Inflammatory macrophage treated with lipopolysaccharide for 1 hour (primary cell): ENCODE data around the gene PPP1R9B.

ENCODE experiments used
- DNase-seq, 2 donors: peaks; one replicate each; pipeline ENCODE4 v3.0.0-alpha.2; 2020 to 2022

PPP1R9B gene

DNA sequence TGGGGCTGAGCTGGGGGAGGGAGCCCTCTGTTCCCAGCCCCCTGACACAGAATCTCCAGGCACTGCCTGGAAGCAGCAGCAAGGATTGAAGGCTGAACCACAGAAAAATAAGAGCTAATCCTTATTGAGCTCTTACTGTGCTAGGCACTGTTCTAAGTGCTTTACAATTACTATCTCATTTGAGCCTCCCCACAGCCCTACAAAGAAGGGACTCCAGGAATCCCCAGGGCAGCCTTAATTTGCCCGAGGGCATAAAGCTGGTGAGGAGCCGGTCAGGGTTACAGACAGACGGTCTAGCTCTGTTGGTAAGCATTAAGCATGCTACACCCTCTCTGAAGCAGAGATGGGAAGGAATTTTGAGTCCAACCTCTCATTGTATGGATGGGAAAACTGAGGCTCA is 27.5 kb downstream of the PPP1R9B start:
- no peak for DNase-seq

DNA sequence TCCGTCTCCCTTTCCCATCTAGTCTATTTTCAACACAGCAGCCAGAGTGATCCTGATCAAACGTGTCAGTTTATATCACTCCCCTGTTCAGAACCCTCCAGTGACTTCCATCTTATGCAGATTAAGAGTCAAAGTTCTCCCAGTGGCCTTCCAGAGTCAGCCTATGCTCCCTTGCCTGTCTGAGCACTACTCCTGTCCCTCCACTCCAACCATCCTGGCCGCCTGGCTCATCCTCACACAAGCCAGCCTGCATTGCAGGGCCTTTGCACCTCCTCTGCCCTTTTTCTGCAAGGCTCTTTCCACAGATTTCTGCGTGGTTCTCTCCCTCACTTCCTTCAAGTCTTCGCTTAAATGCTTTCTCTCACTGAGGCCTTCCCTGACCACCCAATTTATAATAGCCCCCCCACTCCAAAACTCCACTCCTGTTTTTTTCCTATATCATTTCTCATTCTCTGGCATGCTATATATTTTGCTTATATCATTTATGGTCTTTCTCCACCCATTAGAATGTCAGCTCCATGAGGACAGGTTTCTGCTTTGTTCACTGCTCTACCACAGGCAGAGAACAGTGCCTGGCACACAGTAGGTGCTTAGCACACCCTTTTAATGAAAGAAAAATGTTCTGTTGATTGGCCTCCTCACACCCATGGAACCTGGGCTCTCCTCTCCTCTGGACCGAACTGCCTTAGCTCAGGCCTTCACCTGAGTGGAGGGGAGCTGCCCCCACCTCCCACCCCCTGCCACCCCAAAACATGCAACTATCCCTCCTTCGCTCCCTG is 29.8 kb downstream of the PPP1R9B start:
- DNase-seq, result no peak

DNA sequence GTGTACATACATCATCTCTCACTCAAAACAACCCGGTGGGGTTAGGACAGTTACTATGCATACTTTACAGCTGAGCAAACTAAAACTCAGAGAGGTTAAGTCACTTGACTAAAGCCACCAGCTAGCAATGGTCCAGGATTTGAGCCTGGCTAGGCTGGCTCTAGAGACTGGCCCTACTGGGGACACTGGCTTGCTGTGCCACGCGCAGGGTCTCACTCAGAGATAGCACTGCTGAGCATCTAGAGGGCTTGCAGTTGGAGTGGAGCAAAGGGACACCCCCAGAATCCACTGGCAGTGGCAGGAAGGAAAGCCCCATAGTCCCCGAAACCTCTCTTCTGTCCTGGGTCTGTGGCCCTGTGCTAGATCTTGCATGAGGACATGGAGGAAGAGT is 31.7 kb downstream of the PPP1R9B start:
- DNase-seq, result no peak

DNA sequence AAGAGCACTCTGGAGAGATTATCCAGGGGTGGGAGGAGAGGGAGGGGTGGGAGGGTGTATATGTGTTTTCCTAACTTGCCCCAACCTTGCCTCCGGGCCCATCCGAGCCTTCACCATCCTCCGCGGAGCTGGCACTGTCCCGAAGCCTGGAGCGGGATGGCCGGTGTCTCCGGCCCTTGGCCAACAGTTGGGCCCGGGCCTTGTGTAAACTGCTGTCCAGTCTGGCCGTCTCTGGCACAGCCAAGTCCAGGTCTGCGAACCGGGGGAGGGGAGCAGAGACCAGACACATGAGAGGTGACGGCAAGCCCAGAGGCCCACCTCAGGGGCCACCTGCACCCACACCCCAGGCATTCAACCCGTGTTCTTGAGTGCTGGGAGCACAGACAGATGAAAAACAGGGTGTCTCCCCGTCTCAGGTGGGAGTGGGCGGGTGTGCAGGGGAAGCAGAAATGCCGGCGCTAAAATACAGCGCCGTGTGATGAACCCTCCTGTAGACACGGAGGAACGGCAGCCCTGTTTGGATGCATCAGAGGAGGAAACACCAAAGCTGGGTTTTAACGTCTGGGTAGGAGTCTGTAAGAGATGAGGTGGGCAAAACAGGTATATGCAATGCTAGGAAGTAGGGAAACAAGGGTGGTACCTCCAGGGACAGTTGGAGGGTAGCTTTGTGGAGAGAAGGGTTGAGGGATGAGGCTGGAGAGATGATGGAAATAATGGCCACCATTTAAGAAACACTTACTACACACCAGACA is 32.2 kb downstream of the PPP1R9B start:
- no peak for DNase-seq

DNA sequence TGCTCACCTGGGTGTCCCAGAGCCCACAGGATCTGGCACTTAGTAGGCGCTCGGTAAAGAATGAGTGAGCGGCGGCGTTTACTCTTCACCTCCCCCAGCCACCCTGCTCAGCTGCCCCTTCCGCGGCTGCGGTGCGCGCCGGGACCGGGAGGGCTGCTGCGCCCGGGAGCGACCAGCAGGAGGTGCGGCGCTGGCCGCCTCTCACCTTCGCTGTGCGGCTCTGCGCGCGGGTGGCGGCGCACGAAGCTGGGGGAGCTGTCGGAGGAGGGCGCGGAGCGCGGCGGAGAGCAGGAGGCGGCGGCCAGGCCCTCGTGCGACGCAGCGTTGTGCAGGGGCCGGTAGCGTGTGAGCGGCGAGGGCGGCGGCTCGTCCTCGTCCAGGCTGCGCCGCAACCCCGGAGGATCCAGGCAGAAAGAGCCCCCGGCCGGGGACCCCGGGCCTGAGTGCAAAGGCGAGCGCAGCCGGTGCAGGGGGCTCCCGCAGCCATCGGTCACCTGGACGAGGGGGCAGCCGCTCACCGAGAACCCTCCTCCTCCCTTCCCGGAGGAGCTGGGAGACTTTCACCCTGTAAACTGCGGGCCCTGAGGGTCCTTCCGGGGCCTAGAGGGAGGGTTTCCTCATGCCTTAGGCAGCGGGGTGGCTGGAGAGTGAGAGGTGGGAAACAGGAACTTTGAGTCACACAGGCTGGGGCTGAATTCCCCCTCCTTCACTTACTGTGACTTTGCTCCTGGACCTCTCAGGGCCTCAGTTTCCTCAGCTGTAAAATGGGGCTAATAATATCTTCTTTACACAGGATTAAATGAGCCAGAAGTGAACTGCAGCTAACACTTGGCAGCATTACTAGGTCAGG is 33.0 kb downstream of the PPP1R9B start:
- peak in 1 of 2 donors; percentile 57 for DNase-seq

DNA sequence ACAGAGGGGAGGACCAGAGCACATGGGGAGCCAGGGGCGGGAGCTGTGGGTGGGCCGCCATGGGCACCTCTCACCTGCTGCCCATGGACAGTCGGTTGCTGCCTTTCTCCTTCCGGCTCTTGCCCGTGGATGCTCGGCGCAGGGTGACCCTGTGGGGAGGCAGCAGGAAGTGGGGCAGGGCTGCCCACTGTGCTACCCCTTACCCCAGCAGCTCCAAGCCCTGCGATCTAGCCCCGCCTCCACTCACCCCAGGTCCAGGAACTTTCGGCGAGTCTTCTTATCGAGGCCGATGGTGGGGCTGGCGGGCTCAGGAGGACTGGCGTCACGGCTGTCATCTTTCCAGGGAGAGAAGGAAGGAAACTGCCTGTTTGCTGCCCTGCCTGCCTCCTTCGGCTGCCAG is 34.7 kb downstream of the PPP1R9B start:
- no peak for DNase-seq

DNA sequence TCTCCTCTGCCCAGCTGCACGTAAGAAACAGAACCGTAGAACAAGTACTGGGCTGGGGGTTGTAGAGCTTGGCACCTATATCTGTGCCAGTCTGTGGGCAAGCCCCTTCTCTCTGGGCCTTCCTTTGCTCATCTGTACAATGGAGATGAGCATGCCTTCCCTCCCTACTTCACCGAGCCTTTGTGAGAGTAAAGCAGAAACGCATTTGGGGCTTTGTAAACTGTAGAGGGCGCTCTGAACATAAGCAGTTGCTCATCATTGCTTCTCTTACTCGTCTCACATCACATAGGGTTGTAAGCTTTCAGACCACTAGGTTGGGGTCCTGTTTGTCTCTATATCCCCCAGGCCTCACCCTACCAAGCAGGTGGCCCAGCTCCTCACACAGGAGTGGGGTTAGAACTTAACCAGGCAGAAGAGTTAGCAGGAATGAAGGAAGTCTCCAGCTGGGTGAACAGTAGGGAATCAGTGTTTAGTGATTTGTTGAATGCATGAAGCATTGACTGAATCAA is 35.6 kb downstream of the PPP1R9B start:
- DNase-seq, result peak; percentile 67 to 85

DNA sequence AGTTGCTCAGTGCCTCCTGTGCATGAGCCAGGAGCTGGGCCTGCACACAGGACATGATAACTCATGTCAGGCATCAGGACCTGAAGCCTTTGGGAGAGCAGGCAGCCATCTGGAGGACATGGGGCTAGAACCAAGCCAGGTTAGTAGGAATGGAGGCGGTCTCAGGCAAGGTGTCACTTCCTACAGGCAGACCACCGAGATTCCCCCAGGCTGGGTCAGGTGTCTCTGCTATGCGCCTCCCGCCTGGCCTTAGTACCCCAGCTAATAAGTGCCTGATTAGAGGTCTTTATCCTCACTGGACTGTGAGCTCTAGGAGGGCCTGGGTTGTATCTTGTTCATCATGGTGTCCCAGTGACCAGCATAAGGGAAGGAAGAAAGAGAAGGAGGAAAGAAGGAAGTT is 36.1 kb downstream of the PPP1R9B start:
- DNase-seq, result no peak

DNA sequence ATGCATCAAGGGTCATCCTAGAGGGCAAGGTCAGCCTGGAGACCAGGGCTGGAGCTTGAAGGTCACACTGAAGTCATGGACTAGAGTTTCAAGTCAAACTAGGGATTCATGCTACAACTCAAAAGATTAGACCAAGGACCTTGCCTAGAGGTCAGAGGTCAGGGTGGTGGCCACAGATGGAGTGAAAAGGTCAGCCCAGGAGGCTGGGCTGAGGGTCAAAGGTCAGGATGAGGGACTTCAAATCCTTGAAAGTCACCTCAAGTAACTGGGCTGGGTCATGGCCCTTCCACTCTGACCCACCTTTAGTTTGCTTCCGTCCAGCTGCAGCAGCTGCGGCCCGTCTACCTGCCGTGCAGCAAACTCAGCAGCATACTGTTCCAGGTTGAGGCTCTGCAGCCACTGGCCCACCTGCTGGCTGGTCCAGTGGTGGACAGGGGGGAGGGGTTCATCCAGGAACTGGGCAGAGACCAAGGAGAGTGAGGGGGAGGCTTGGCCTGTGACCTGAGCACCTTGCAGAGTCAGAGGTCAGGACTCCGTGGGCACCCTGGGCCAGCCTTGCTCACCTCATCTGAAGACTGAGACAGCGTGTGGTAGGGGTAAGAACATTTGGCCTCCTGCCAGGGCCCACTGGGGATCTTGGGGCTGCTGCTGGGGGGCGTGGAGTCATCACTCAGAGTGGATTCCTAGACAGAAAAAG is 36.7 kb downstream of the PPP1R9B start:
- DNase-seq, result no peak

DNA sequence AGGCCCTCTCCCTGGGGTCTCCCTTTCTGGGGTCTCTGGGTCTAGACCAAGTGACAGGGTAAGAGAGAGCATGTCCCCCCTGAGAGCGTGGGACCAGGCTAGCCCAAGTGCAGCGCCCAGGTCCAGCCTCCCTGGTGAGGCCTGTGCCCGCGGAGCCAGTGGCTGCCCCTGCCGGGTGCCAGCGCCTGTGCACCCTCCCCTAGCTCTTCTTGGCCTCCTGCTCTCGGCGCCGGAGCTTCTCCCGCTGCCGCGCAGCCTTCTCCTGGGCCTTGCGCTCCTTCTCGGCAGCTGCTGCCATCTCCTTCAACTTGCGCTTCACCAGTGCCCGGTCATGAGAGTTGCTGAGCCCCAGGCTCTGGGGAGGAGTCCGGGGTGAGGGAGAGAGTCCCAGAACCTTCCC is 37.8 kb downstream of the PPP1R9B start:
- DNase-seq, result no peak

DNA sequence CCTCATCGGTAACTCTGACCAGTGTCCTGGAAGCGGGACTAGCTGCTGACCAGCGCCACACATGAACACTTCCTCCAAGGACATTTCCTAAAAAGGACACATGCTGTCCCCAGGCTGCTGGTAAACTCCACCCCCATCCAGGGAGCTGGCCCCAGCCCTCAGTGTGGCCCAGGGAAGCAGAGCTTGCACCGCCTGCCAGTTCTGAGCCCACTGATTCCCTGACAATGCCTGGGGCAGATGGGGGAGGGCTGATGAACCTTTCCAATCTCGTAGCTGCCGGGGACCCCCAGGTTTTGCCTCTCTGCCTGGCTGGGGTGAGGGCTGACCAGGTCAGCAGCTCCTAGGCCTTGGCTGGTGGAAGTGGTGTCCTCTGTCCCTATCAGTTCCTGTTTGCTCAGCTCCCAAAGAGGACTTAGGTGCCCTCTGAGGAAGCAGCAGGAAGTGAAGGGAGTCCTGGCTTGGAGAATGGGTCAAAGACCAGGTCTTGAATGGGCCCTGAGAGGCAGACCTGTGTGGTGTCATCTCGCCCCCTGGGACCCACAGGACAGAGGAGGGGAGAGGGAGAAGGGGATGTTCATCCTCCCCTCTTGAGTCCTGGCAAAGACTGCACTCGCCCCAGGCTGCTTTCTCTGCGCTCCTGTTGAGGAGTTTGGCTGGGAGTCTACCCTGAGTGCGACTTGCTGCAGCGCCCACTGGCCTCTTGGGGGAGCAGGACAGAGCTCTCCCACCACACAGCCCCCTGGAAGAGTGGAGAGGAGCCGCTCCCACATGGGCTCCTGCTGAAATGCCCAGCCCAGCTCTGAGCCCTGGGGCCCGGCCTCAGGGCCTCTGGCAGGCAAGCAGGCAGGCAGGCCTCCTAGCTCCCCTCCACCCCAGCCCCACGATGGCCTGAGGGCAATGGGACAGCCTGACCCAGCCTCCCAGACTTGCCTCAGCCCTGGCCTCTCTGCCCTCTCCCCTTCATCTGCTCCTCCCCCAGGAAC is 38.5 kb downstream of the PPP1R9B start:
- DNase-seq, result no peak

DNA sequence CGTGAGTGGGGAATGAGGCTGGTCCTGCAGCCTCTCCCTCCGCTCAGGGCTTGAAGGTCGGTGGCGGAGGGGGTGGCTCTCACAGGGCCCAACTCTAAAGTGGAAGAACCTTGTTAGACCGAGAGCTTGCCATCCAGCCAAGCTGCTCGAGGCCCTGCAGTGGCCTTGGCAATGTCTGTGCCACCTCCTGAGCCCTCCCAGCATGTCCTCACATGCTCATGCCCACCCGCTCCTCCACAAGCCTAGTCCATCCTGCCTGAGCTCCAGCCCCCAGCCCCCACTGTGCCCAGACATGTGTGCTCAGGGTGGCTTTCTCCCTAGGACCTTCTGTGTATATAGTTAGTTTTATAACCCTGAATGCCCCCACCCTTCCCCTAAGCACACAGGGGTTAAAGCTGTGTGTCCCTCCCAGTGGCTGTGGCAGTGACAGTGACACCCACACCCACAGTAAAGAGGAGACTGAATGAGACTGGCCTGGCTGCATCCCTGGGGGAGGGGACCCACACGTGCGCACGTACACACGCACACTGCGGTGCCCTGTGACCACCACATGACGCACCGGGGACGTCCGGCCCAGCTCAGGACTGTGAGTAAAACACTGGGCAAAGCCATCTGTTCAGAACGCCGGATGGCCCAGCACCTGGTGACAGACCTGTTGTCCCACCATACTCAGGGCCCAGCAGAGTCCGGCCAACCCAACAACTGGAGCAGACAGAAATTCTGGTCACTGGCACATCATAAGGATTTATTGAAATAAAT is 39.7 kb downstream of the PPP1R9B start:
- DNase-seq, result no peak

DNA sequence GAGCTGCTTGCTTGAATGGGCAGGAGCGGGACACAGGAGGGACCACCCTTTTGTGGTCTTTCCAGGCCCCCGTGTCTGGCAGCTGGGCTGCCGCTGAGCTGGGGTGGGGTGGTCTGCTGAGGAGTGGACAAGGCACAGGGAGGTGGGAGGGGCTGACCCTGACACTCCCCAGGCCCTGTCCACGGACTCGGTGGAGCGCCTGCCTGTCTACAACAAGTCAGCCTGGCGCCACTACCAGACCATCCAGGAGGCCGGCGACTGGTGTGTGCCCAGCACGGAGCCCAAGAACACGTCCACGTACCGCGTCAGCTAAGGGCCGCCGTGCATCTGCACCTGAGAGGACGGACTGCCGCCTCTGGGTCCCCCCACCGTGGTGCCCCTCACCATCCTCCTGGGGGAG is 40.7 kb downstream of the PPP1R9B start:
- no peak for DNase-seq

DNA sequence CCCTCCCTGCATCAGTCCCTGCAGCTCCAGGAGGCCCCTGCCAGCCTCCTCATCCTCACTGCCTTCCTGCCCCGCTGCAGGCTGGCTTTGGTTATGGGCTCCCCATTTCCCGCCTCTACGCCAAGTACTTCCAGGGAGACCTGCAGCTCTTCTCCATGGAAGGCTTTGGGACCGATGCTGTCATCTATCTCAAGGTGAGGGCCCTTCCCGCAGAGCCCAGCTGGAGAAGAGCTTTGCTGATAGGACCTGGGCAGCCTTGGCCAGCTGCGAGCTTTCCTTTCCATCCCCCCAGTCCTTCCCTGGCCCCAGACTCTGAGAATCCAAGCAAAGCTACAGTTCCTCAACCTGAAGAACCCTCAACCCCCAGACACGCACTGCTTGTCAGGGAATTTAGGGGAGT is 41.3 kb downstream of the PPP1R9B start:
- DNase-seq, result no peak

DNA sequence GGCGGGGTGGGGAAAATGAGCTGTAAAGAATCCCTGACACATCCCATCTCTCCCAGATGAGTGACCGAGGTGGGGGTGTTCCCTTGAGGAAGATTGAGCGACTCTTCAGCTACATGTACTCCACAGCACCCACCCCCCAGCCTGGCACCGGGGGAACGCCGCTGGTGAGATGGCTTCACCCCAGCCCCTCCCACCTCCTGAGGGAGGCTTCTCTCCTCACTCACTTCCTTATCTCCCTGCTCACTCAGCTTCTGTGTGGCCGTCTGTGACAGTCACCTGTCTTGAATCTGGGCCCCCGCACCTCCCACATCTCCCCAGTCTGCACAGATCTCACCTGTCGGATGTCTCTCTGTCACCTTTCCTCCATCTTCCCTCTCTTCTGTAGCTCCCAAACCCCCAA is 41.9 kb downstream of the PPP1R9B start:
- DNase-seq, result no peak

DNA sequence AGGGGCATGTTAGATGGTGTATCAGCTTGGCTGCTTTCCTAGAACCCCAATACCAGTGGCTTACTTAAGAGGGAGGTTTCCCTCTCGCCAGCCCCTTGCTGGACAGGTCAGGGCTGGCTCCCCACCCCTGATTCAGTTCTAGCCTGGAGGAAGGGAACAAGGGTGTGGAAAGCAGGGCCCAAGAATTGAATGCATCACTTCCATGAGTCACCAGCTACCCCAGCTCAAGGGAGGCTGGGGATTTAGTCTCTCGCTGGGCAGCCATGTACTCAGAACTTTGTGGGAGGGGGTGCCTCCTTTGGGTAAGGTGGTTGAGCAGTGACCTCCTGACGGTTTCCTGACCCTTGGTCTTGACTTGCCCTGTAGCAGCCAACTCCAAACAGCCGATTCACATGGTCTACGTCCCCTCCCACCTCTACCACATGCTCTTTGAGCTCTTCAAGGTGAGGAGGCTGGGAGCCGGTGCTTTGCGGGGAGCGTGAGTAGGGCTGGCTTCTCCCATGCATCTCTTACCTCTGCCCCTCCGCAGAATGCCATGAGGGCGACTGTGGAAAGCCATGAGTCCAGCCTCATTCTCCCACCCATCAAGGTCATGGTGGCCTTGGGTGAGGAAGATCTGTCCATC is 42.6 kb downstream of the PPP1R9B start:
- no peak for DNase-seq

DNA sequence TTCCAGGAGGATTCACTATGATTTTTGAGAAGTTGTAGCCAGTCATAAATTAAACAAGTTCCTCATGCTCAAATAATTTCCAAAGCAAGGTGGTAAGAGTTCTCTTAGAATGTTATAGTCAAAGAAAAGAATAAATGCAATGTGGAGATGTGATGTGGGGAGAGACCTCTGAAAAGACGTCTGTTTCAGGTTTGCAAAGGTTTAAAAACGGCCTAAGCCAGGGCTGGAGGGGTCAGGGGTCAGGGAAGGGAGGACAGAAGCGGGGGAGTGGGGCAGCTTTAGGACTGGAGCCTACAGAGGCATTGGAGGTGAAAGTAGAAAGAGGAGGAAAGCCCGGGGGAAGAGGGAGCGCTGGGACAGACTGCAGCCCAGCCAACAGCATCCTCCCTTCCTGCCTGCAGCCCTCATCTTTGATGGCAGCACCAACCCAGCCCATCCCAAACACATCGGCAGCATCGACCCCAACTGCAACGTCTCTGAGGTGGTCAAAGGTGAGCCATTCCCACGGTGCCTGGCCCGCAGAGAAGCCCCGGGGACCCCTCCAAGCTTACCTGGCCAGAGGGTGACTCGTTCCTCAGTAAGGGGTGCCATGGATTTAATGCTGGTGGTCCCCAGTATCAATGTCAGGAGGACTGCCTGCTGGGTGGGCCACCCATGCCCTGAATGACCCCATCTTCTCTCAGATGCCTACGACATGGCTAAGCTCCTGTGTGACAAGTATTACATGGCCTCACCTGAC is 43.9 kb downstream of the PPP1R9B start:
- DNase-seq, result no peak

DNA sequence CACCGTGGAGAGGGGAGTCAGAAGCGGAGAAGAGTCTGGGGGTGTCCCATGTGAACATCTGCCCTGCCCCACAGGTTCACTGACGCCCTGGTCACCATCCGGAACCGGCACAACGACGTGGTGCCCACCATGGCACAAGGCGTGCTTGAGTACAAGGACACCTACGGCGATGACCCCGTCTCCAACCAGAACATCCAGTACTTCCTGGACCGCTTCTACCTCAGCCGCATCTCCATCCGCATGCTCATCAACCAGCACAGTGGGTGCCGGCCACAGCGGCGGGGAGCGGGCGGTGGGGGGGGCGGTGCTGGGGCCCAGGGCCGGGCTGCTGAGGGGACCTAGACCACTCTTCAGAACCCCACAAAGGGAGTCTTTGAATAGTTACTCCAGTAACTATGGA is 44.7 kb downstream of the PPP1R9B start:
- no peak for DNase-seq

DNA sequence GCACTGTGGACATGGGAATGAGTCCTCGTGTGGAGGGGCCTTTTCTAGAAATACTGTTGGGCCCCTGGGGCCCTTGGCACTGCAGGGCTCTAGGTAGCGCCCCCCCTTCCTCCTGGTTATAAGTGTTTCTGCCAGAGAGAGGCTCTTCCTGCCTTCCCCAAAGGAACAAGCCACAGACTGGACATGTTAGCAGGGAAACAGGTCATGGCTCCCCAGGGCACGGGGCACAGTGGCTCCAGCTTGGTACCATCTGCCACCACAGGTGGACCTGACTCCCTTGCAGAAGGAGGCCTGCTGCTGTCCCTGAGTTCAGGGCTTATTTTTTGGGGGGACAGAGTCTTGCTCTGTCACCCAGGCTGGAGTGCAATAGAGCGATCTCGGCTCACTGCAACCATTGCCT is 46.5 kb downstream of the PPP1R9B start:
- DNase-seq, result no peak
